Stomach (tissue), 9 donors: Measurements from ENCODE around the gene RHOJ. TPM values are rescaled to one million over a fixed set of nuclear protein-coding genes. Genes with fewer than 3 reads are reported as not detected.

ENCODE experiments used
- DNase-seq, 2 donors: peaks; one replicate each; pipeline versions ENCODE4 v3.0.0 to v3.0.0-alpha.2; 2013 to 2019
- H3K27ac ChIP-seq, 5 donors: fragments of 200-600 bp in 4 of 5; sonication (generic) in 4 of 5; one replicate each; pipeline ENCODE4 v1.5.1; 2013 to 2019; ENCODE audit warnings: mild to moderate bottlenecking in 1 of 5, moderate library complexity in 1 of 5
- H3K27me3 ChIP-seq, 3 donors: fragments of 200-600 bp; sonication (generic); one replicate each; pipeline ENCODE4 v1.5.1; 2017 to 2019; ENCODE audit warnings: mixed run types in 1 of 3
- H3K36me3 ChIP-seq, 4 donors: fragments of 200-600 bp; sonication (generic); 1 replicate in 3 of 4; 2 replicates in 1 of 4; pipeline ENCODE4 v1.5.1; 2016 to 2019
- H3K4me1 ChIP-seq, 4 donors: fragments of 200-600 bp; sonication (generic); one replicate each; pipeline ENCODE4 v1.5.1; 2016 to 2019
- H3K4me3 ChIP-seq, 4 donors: fragments of 200-600 bp; sonication (generic) in 3 of 4; one replicate each; pipeline ENCODE4 v1.5.1; 2016 to 2019; ENCODE audit warnings: mild to moderate bottlenecking in 1 of 4
- H3K9me3 ChIP-seq, 4 donors: fragments of 200-600 bp; sonication (generic); one replicate each; pipeline ENCODE4 v1.5.1; 2016 to 2019
- CTCF ChIP-seq, 7 experiments: fragments of 450-650 bp in 4 of 7; fragments of 200-600 bp in 3 of 7; sonication (generic) in 3 of 7; IDR thresholded peaks; one replicate each; pipeline ENCODE4 v1.5.1; 2016 to 2019; ENCODE audit warnings: antibody characterized with exemption in 7 of 7, control low read depth in 2 of 7, mild to moderate bottlenecking in 1 of 7
- EP300 ChIP-seq: sonication (generic); formaldehyde crosslinking; IDR thresholded peaks from one replicate; pipeline ENCODE4 v1.6.1; 2017; ENCODE audit warnings: antibody characterized with exemption
- POLR2A ChIP-seq, 4 donors: fragments of 450-650 bp; IDR thresholded peaks; one replicate each; pipeline ENCODE4 v1.6.1; 2016; ENCODE audit warnings: antibody characterized with exemption in 4 of 4, control low read depth in 2 of 4, mild to moderate bottlenecking in 1 of 4, moderate library complexity in 1 of 4
- POLR2AphosphoS5 ChIP-seq, 3 donors: sonication (generic); formaldehyde crosslinking; IDR thresholded peaks; one replicate each; pipeline ENCODE4 v1.6.1; 2016; ENCODE audit warnings: antibody characterized with exemption in 3 of 3
- WGBS, 5 donors: extraction: QIAGEN DNeasy Blood & Tissue Kit in 3 of 5; methylation state at CpG; one replicate each; pipeline versions ENCODE4 v1.1.5 to v1.1.7; 2013 to 2018; 5-methylcytosine and 5-hydroxymethylcytosine counted together
- intact Hi-C: fragments of 100-400 bp; cut with DNase I; formaldehyde crosslinking; loops from one replicate; pipeline ENCODE4 v1.15.1; 2023; ENCODE audit warnings: low total_unique reads
- polyA plus RNA-seq, 3 donors: library from polyadenylated mRNA; stranded (reverse); fragments of 200-250 nt; gene quantifications; one replicate each; pipeline ENCODE4 v1.2.3, GENCODE V29; 2013
- total RNA-seq, 5 donors: library from RNA; depleted of rRNA; stranded (reverse); fragments of >200 nt; gene quantifications; one replicate each; pipeline versions ENCODE4 v1.1.0 to v1.2.3, GENCODE V29; 2014 to 2016
- donor health status: healthy with polysubstance abuse.
- donor health status: Bipolar disorder and iron deficiency.
- donor health status: healthy.

The RHOJ gene
- total and polyA plus RNA-seq, 8 donors = 2.2 to 18.5 (median 6.5) TPM

DNA sequence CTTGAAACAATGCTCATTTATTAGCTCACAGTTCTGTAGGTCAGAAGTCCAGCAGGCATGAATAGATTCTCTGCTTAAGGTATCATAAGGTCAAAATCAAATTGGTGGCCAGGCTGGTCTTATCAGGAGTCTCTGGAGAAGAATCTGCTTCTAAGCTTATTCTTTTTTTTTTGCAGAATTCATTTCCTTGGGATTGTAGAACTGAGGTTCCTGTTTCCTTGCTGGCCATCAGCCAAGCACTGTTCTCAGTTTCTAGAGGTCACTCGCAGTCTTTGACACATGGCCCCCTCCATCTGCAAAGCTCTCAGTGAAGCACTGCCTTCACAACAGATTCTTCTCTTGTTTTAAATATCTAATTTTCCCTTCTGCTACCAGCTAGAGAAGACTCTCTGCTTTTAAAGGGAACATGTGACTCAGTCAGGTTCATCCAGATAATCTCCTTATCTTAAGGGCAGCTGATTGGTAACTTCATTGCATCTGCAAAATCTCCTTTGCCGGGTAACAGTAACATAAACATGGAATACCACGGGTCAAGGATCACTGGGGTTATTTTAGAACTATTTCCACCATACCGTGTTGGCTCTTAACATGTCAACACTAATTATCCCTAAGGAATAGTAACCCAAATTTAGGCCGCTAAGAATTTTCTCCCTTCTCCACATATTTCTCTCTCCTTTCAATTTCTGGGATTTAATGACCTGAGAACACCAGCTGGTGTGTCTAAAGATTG, 25.3 kb downstream of the RHOJ start:
- Histone ChIP-seq H3K27ac (no peak overlapping the region), H3K36me3 (no peaks in the 10 kb centered on the region), H3K4me3 (no peak overlapping the region), H3K9me3 (no peaks in the 10 kb centered on the region), H3K4me1 (peaks cover 0 to under 1% (median 0%) of the 10 kb centered on the region in 4 donors), H3K27me3 (no peaks in the 10 kb centered on the region)
- TF ChIP-seq POLR2A (IDR thresholded peaks at IDR 0.05) = no peak
- TF ChIP-seq POLR2AphosphoS5 (IDR thresholded peaks at IDR 0.05) = no peak
- intact Hi-C loops = no loop called here
- WGBS, 5 donors = 71 to 85% (median 74%) methylated on average over 5 of the region's 5 CpGs
- no peak for DNase-seq

DNA sequence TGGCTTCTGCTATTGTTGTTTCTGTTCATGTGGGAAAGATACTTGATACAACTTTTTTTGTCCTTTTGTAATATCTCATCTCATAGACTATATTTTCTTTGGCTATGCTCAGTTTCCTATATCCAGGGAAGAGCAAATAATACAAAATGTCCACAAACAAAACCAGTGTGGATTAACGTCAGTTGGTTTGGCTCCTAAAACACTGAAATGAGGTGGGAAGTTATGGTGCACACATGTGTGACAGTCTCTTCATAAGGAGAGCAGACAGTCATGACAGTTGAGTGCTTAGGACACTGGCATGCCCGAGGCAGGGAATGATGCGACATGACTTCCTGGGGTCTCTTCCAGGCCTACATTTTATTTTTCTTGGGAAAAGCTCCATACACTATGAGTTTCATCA, 27.5 kb downstream of the RHOJ start:
- no peak overlapping the region for H3K4me3 ChIP-seq
- WGBS, 5 donors = 75 to 87% (median 84%) methylated on average over 3 of the region's 3 CpGs
- intact Hi-C loops = no loop called here
- TF ChIP-seq POLR2AphosphoS5 (IDR thresholded peaks at IDR 0.05) (no peak), POLR2A (IDR thresholded peaks at IDR 0.05) (no peak), CTCF (IDR thresholded peaks at IDR 0.05) (no peak), EP300 (no peak)
- no peaks in the 10 kb centered on the region for H3K9me3 ChIP-seq
- H3K36me3 ChIP-seq = no peaks in the 10 kb centered on the region
- no peaks in the 10 kb centered on the region for H3K27me3 ChIP-seq
- DNase-seq = no peak
- H3K27ac ChIP-seq = no peak overlapping the region
- no peaks in the 10 kb centered on the region for H3K4me1 ChIP-seq

DNA sequence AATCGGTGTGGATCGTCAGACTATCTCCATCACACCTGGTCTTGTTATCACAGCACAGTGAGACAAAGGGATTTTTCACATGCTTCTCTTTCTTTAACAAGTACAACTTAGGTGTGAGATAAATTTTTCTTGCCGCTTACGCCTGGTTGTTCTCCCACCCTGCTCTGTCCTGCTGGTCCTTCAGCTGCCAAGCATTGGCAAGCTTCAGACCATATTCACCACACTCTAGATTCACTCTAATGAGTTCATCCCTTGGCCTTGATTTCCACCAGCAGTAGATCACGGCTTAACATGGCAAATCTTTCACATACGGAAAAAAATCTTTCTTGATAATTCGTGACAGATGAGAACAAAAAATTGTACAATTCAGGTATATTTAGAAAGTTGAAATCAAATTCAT, 33.5 kb downstream of the RHOJ start:
- Histone ChIP-seq H3K36me3 (no peaks in the 10 kb centered on the region), H3K9me3 (no peaks in the 10 kb centered on the region), H3K27me3 (no peaks in the 10 kb centered on the region), H3K4me3 (no peak overlapping the region), H3K4me1 (peaks cover 0 to 15% (median 0%) of the 10 kb centered on the region in 4 donors), H3K27ac (no peak overlapping the region)
- TF ChIP-seq EP300 = no peak
- no peak for TF ChIP-seq POLR2AphosphoS5 (IDR thresholded peaks at IDR 0.05)
- TF ChIP-seq POLR2A (IDR thresholded peaks at IDR 0.05) = no peak
- TF ChIP-seq CTCF (IDR thresholded peaks at IDR 0.05) = no peak
- WGBS, 5 donors = 81 to 89% (median 86%) methylated on average over 7 of the region's 7 CpGs
- no peak for DNase-seq
- intact Hi-C loops = no loop called here

- H3K36me3 ChIP-seq = no peaks in the 10 kb centered on the region
- TF ChIP-seq CTCF (IDR thresholded peaks at IDR 0.05) (no peak), POLR2A (IDR thresholded peaks at IDR 0.05) (no peak), EP300 (no peak), POLR2AphosphoS5 (IDR thresholded peaks at IDR 0.05) (no peak)
- no peak overlapping the region for H3K4me3 ChIP-seq
- WGBS, 5 donors = 79 to 97% (median 90%) methylated on average over 2 of the region's 2 CpGs
- intact Hi-C loops = no loop called here
- H3K4me1 ChIP-seq = peaks cover 0 to 15% (median 0%) of the 10 kb centered on the region in 4 donors
- H3K9me3 ChIP-seq = no peaks in the 10 kb centered on the region
- H3K27me3 ChIP-seq = no peaks in the 10 kb centered on the region
- H3K27ac ChIP-seq = no peak overlapping the region
- DNase-seq = peak in 1 of 2 donors; percentile 25
Observed at GRCh38 chr14:63240221-63240620, 36.0 kb downstream of the RHOJ start.

GRCh38 chr14:63241096-63241495, 36.9 kb downstream of the RHOJ start:
- intact Hi-C loops = no loop called here
- H3K4me3 ChIP-seq = no peak overlapping the region
- DNase-seq = no peak
- H3K9me3 ChIP-seq = no peaks in the 10 kb centered on the region
- 86 to 96% (median 87%) methylated on average over 4 of the region's 4 CpGs for WGBS, 5 donors
- TF ChIP-seq POLR2A (IDR thresholded peaks at IDR 0.05) = no peak
- TF ChIP-seq EP300 = no peak
- no peak for TF ChIP-seq CTCF (IDR thresholded peaks at IDR 0.05)
- no peak for TF ChIP-seq POLR2AphosphoS5 (IDR thresholded peaks at IDR 0.05)
- H3K4me1 ChIP-seq = peaks cover 0 to 15% (median 0%) of the 10 kb centered on the region in 4 donors
- H3K36me3 ChIP-seq = no peaks in the 10 kb centered on the region
- no peaks in the 10 kb centered on the region for H3K27me3 ChIP-seq
- H3K27ac ChIP-seq = no peak overlapping the region
